ENCODE measurements around the gene RBL2. TPM values are rescaled to one million over a fixed set of nuclear protein-coding genes. Genes with fewer than 3 reads are reported as not detected.
A peak's percentile ranks its signal among the peaks of the same experiment; 100 is the strongest.

RBL2 gene
- total RNA-seq, 1 experiment from 2014 or later: 43.1 TPM

DNA sequence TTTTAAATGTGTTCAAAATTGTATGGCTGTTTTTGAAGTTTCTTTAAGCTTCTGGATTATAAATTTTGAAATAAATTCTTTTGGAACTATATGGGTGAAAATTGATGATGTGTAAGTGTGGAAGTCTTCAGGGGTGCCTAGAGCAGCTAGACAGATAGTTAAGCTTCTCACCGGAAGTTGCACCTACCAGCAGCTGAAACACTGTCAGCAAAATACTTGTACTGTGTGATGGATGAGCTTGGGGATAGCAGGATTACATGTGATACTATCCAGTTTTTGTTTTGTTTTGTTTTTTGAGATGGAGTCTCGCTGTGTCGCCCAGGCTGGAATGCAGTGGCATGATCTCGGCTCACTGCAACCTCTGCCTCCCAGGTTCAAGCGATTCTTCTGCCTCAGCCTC lies 19.7 kb downstream of the RBL2 start:
- no peak for DNase-seq (ENCODE audit: low read depth)

DNA sequence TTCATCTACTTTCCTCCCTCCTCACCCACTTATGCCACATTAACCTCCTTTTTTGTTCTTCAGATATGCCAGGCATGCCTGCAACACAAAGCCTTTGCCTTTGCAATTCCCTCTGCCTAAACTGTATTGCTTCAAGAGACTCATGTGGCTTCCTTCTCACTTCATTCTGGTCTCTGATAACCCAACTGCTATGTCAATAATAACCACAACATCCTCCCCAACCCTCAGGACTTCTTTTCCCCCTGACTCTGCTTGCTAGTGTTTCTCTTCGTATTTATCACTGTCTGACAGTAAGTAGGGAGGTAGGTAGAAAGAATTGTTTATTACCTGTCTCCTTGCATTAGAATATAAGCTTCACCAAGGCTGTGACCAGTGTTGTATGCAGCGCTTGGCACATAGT lies 22.4 kb downstream of the RBL2 start:
- DNase-seq (ENCODE audit: low read depth): no peak

DNA sequence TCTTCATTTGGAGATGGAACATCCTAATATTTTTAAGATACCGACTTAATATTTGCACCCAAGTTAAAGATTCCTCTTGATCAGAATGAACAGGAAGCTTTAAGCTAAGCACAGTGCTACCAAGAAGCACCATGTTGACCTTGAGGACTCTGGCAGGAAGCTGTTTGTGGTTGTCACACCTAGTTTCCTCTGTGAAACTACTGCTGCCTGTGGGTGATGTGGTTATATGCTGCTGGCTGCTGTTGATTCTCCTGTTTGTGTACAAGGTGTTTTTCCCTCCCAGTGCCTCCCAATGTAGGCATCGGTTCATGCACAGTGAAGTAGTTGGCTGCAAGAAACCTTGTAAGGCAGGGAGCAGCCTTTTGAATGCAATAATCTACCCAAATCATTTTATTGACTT lies 23.4 kb downstream of the RBL2 start:
- DNase-seq (ENCODE audit: low read depth): no peak

DNA sequence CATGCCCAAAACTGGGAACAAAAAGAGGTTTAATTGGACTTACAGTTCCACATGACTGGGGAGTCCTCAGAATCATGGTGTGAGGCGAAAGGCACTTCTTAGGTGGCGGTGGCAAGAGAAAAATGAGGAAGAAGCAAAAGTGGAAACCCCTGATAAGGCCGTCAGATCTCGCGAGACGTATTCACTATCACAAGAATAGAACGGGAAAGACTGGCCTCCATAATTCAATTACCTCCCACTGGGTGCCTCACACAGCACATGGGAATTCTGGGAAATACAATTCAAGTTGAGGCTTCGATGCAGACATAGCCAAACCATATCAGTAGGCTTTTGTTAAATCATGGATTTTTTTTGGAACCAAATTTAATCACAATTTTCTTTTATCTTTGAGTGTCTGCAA lies 24.4 kb downstream of the RBL2 start:
- no peak for DNase-seq (ENCODE audit: low read depth)

DNA sequence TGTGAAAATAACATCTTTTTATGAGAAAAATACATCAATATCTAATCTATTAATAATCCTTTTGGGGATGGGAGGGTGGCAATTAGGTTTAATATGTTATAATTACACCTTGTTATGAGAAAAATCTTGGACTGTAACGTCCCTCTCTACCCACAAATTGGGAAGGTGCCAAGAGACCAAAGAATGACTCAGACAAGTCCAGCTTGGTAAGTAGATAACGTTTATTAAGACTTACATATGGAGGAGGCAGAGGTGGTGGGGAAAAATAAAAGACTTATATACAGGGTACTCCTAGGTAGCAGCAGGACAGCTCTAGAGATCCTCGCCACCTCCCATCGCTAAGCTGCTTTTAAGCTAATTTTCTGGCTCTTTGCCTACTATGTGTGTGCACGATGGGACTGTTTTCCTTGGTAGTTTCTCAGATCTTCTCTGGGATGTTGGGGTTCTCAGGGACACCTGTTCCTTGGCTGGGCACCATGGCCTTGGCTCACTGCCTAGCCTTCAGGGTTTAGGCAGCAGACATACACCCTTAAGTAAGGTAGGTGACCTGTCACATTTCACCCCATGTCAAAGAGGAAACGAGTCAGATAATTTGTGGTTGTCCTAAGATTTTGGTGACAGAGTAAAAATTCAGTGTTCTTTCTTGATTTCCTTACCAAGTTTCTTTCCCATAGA lies 31.5 kb downstream of the RBL2 start:
- peak; percentile 80 for DNase-seq (ENCODE audit: low read depth)

DNA sequence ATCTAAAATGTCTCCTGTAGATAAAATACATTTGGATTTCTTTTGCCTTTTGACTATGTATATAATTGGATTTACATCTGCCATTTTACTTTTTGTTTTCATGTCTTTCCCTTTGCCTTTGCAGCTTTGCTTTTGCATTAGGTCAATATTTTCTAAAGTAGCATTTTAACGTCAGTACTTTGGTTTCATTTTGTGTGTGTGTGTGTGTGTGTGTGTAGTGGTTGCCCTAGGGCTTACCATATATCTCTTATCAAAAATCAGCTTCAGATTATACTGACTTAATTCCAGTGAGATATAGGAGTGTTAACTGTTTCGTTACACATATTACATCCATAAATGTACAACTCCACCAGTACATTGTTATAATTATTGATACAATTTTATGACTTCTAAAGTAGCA lies 42.6 kb downstream of the RBL2 start:
- no peak for DNase-seq (ENCODE audit: low read depth)

DNA sequence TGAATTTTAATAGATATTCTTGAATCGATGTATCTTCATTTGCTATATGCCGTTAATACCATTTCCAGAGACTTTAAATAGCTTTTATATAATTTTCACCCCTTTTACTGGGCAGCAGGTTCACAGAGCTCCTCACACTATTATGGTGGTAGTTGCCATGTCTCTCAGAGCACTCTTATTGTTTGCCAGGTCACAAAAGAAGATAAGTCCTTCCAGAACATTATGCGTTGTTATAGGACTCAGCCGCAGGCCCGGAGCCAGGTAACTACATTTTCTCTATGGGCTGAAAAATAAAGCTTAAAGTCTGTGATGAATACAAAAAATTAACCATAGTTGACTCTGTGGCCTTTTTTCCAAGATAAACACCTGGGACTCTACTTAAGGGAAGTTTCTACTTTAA lies 44.7 kb downstream of the RBL2 start:
- no peak for DNase-seq (ENCODE audit: low read depth)

DNA sequence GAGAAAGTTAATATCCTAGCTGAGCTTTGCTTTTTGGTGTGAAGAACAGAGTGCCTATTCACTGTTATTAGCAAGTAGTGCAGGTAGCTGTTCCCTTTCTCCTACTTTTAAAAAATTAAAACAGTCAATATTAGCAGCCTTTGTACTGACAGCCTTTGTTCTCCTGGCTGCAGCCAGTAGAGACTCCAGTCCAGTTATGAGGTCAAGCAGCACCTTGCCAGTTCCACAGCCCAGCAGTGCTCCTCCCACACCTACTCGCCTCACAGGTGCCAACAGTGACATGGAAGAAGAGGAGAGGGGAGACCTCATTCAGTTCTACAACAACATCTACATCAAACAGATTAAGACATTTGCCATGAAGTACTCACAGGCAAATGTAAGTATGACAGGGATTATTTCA lies 46.1 kb downstream of the RBL2 start:
- no peak for DNase-seq (ENCODE audit: low read depth)

DNA sequence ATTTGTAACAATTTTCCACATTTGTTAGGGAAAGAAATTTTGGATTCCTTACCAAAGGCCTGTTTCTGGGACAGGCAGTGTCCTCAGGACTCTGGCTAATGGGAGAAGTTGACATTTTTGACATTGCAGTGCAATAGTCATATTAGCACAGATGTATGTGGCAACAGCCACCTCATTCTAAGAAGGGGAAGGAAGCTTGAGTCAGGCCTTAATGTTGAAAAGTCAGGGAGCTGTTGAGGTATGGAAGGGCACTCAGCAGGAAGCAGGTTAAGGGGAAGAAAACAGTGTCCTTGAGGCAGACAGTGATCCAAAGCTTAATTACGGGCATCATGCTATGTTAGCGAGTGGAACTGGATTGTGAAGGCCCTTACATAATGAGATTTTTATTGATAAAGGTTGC lies 47.9 kb downstream of the RBL2 start:
- DNase-seq (ENCODE audit: low read depth): no peak

DNA sequence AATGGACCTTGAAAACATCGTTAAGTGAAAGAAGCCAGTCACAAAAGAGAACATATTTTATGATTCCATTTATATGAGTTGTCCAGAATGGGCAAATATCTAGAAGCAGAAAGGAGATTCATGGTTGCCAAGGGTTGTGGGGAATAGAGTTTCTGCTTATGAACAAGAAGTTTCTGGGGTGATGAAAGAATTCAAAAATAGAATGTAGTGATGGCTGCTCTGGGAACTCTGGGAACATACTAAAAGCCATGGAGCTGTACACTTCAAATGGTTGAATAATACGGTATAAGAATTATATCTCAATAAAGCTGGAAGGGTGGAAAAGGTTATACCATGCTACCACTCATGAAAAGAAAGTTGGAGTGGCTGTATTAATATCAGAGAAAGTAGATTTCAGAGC lies 50.3 kb downstream of the RBL2 start:
- DNase-seq (ENCODE audit: low read depth): no peak

DNA sequence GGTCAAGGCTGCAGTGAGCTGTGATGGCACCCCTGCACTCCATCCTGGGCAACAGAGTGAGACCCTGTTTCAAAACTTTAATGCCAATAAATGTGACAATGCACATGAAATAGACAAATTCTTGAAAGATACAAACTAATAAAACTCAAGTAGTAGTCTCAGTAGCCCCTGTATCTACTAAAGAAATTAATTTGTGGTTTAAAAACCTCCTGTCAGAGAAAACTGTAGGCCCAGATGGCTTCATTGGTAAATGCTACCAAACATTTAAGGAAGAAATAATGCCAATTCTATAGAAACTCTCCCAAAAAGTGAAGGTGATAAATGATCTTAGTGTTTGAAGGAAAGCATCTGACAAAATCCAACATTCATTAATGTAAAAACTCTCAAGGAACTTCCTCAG lies 52.0 kb downstream of the RBL2 start:
- no peak for DNase-seq (ENCODE audit: low read depth)

DNA sequence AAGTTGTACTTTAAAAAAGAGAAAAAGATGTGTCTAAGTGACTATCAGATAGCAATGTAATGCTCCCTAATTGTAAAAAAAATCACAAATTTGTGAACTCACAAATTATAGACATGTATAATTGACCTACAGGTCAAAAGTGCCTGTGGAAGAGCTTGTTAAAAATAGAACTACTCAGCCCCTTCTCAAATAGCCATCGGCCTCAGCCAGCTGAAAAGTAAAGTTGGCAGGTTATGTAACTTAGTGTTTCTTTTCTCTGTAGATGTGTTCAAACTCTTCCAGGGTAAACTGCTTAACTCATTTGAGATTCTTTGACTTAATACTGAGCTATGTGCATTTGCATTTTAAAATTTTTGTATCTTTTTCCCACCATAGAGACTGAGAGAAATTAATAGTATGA lies 55.5 kb downstream of the RBL2 start:
- no peak for DNase-seq (ENCODE audit: low read depth)

DNA sequence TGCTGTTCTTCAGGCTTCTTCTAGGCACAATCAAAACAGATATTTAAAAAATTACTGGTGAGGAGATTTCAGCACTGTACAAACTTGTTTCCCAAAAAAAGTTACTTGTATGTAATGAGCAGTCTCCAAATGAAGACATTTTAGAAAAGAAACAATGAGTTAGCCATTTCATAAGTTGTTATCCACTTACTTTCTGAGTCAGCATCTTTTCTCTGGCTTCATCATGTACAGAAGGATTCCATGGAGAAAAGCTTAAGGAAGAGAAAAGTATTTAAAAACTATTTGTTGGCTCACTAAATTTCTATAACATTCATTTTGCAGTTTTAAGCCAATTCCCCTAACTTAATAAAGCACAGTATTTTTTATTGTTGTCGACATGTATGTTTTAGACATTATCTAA lies 58.2 kb downstream of the RBL2 start:
- no peak for DNase-seq (ENCODE audit: low read depth)

DNA sequence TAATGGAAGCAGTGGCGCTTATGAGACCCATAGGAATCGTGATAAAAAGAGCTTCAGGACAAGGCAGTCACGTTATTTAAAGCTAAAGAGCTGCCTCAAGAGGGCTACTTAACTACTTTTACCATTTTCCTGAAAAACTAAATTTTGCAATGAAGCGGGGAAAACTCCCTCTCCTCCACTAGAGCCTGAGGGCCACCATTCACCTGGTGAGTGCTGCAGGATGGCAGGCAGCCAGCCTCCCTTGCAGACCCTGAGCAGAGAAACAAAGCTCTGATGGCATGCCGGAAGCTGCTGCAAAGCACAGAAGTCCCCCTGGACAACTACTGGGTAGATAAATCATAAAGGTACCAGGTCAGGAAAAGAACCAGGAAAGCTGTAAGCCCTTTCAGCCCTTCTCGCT lies 60.4 kb downstream of the RBL2 start:
- no peak for DNase-seq (ENCODE audit: low read depth)

DNA sequence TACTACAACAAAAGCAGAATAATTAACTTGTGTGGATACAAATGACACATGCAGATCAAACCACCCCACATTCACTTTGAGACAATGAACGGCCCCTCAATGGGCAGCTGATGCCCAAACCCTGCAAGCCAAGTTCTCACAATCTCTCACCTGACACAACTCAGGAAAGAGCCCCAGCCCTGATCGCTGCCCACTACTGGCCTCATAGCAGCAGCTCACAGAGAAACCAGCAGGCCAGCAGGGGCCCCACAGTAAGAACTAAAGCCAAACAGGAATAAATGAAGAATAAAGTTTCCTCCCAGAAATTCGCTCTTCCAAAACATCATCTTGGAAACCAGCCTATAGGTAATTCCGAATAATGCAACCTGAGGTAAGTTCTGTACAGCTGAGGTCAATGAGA lies 61.1 kb downstream of the RBL2 start:
- no peak for DNase-seq (ENCODE audit: low read depth)

DNA sequence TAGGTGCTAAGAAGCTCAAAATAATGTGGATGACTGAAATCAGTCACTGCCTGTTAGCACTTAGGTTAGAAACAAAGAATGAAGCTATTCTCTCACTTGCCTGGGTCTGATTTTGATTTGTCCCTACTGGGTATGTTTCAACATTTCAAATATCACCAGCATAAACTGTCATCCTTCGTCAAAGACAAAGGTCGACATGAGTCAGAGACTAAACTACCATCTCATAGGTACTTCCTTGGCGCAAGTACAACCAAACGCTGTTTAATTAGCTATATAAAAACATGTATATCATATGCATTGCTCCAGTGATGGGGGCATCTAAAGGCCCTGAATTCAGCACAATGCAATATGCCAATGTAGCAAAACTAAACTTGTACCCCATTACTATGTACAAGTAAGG lies 64.7 kb downstream of the RBL2 start:
- no peak for DNase-seq (ENCODE audit: low read depth)

DNA sequence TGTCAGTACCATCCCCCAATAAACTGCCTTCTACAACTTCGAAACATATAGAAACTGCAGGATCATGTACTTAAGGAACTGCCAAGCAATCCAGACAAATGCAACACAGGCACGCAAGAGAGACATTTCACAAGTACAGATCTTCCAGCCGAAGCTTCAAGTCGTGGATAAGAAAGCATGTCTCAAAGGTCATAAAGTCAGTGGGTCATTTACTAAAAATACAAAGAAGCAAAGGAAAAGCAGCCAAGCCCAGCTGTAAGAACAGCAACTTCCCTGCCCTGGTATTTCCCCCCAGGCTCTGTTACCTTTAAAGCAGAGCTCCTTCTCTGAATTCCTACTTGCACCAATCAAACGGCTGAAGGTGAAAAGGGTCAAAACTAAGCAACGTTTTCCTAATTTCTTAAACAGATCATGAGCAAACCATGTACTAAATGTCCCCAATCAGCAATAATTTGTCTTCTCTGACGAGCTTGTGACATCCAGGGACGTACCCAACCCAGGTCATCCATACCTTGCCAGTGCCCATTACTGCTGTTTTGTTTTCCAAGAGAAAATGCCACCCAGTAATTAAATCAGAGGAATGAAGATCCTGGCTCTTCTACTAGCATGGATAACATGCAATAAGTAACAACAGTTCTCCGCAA lies 67.1 kb downstream of the RBL2 start:
- DNase-seq (ENCODE audit: low read depth): no peak

DNA sequence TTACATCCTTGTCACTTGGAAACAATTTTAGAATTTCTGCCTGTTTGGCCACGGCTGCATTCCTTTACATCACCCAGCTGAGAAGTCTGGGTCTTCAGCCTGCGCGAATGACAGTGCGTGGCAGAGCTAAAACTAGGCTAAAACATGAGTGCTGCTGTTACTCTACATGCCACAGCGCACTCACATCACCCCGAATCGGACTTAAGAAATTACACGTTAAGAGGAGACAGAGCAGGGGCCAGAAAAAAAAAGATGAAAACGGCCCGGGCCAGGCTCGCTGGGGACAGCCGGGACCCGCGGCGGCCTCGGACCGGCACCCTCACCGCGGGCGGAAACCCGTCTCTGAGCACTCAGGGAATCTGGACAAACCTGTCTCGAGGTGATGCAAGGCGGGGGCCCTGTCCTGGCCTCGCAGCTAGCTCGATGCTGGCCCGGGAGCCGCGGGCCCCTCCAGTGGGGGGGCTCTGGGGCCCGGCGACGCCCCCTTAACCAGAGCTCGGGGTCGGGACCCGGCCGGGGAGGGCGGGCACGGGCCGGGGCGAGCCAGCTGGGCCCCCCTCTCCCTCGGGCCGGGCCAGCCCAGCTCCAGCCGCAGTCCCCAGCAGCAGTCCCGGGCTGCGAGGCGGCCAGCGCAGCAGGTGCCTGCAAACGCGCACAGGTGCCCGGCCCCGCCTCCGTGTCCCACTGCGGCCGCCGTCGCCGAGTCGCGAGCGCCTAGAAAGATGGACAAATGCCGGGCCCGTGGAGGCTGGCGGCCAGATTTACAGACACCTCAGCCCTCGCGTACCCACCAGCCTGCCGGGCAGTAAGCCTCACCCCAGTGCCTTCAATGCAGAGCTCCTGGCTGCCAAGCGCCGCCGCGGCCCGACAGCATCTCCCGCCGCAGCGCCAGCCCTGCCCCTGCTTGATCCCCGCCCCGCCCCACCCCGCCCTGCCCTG lies 68.3 kb downstream of the RBL2 start, which contains the start of gene AKTIP:
TSS of gene AKTIP (minus strand) at position 879 of the 939 bp plus-strand sequence. CDS start 2,950 bp downstream, outside the sequence.
- peak; percentile 21 for DNase-seq (ENCODE audit: low read depth)

DNA sequence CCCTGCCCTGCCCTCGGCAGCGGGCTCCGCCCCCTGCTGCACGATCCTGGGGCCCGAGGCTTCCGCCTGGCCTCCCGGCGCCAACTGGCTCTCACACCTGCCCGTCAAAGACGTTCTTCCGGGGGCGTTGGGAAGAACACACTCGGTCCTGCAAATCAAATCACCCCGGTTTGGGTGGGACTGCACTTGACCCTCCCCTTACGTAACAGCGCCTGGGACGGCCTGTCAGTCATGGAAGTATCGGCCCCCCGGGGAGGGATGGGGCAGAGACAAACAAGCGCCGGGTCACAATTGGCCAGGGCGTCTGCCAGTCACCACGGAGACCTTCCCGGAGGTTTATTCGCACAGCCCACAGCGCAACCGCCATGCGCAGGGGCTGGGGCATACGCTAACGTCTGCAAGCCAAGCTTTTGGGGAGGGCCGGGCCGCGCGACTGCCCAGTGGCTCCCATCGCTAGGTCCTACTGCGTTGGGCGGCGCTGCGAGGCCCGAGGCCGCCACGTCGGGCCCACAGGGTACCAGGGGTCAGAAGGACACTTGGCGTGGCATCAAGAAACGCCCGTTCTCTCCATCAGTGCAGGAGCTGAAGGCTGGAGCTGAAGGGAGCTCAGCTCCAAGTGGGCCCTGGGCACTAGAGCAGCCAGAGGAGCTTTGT lies 69.1 kb downstream of the RBL2 start:
- peak; percentile 100 for DNase-seq (ENCODE audit: low read depth)

DNA sequence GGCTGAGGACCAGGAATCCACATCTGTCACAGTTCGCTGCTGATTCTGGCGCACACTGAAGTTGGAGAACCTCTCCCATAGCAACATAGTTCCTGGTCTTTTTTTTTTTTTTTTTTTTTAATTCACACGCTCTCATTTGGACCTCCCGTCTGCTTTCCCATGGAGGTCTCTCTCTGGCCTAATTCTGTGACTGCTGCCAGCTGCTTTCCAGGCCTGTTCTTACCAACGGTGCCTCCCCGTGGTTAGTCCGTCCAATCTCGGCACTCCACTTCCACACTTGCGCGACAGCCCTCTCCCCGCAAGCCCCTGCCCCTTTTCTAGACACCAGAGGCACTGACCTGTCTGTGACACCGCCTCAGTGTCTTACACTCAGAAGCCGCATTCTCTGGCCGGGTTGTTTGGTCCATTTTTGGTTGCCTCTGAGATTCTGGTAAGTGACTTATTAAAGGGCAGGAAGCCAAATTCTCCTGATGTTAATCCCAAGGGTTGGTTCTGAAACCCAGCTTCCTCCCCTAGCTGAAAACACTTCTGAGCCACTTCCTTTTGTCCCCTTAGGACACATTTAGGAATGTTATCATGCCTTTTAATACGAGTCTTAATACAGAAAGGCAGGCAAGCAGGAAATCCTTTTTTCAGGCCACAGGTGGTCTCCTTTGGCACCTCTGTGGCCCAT lies 69.9 kb downstream of the RBL2 start:
- peak; percentile 68 for DNase-seq (ENCODE audit: low read depth)

DNA sequence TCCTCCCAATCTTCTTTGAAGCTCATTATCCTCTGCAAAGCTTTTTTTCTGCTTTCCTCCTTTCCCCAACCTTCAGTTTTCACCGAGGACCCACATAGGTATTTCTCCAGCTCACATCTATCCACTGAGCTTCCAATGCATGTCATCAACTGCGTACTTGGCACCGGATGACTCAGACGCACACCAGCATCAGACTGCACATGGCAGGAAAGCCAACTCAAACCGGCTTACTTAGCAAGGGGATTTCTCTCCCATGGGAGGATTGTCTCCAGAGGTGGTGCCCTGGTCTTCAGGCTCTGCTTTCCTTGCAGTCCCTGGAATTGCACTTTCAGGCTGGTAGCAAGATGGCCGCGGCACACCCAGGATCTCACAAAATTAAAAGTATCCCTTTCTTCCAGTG lies 70.4 kb downstream of the RBL2 start:
- peak; percentile 84 for DNase-seq (ENCODE audit: low read depth)

DNA sequence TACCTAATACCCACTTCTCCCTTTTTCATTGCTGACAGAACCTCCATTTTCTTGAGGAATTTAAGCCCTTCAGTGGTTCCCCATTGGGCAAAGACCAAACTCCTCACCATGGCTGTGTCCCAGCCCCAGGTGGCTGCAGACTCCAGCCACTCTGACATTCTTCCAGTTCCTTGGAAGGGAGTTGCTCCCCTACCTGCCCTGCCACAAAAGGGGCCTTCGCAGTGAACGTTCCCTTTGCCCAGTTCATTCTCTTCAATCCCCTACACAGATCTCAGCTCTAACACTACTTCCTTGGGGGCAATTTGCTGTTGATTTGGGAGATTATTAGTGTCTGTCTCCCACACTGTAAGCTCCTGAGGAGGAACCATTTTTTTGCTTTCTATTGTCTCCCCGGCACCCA lies 72.0 kb downstream of the RBL2 start:
- DNase-seq (ENCODE audit: low read depth): no peak

Measured in RPMI7951 (cell line).